H54 (cell line): ENCODE measurements around the gene BSG.

ENCODE experiments used
- DNase-seq: peaks from one replicate; pipeline ENCODE4 v3.0.0; 2011; ENCODE audit warnings: low spot score, mixed read lengths; ENCODE audit not compliant: insufficient read length
- FAIRE-seq: peaks from 3 replicates; lab custom pipeline; 2011; peaks lifted over from hg19 to GRCh38; lab: Jason Lieb, UNC
- POLR2A ChIP-seq: IDR thresholded peaks from 2 replicates; pipeline ENCODE4 v1.6.1; 2011; ENCODE audit warnings: low read depth, mild to moderate bottlenecking, low read length

Gene BSG

DNA sequence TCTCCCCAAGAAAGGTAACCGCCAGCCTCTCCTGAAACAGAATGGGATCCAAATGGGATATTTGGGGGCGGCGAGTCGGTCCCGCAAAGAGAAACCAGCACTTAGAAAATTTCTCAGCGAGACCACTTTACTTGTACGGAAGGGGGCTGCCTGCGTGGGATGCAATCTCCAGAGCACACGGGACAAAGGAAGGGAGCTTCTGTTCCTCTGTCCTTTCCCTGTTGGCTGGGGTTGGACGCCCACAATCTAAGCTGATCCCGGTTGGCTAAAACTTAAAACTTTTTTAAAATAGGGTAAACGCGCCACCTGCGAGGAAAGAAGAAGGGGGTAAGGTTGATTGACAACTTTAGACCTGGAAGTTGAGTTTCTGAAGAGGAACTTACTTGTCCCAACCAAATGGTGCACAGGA lies 826 bp upstream of the BSG start:
- DNase-seq (no peak), FAIRE-seq (no peak)
- TF ChIP-seq POLR2A = no peak

- DNase-seq (no peak), FAIRE-seq (no peak)
- TF ChIP-seq POLR2A = no peak
Measured at GRCh38 chr19:572743-573518, 535 bp downstream of the BSG start.

- no peak for FAIRE-seq
- TF ChIP-seq POLR2A = no peak
- no peak for DNase-seq
Measured at GRCh38 chr19:573519-573825, 1.1 kb downstream of the BSG start.

DNA sequence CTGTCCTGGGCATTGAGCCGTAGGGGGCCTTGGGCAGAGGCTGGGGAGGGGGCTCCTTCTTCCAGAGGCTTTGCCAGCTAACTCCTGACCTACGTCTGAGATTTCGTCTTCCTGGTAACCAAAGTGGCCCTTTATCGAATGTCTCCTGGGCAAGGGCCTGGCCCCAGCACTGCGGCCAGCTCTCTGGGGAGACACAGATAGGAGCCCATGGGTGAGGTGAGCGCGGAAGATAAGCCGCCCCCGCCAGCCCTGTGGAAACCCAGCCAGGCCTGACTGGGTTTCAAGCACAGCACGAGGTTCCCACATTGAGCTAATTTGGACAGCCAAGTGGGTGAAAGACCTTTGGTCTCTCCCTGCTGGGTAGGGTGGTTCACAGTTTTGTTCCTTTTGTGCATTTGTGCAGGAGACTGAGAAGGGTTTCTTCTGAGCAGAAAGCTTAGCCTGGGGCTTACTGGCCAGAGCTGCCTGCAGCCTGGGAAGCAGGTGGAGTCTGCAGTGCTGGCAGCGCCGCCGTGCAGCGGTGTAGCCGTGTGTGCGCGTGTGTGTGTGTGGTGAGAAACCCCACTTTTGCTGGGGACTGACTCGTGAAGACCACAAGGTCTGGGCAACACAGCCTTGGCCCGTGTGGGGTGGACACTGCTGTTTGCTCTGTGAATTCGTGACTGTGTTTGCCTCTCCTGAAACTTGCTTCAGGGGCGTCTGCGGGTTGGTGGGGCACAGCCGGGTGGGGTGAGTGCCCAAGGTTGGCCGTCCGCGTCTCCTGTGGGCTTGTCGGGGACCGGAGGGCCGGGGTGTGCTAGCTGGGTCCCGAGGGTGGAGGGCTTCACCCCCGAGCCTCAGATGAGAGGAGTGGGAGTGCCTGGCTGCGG lies 2.5 kb downstream of the BSG start:
- TF ChIP-seq POLR2A = no peak
- FAIRE-seq (no peak), DNase-seq (no peak)

- FAIRE-seq (peak; percentile 41), DNase-seq (peak; percentile 93)
- TF ChIP-seq POLR2A = no peak
Measured at GRCh38 chr19:575527-576506, 3.4 kb downstream of the BSG start.

DNA sequence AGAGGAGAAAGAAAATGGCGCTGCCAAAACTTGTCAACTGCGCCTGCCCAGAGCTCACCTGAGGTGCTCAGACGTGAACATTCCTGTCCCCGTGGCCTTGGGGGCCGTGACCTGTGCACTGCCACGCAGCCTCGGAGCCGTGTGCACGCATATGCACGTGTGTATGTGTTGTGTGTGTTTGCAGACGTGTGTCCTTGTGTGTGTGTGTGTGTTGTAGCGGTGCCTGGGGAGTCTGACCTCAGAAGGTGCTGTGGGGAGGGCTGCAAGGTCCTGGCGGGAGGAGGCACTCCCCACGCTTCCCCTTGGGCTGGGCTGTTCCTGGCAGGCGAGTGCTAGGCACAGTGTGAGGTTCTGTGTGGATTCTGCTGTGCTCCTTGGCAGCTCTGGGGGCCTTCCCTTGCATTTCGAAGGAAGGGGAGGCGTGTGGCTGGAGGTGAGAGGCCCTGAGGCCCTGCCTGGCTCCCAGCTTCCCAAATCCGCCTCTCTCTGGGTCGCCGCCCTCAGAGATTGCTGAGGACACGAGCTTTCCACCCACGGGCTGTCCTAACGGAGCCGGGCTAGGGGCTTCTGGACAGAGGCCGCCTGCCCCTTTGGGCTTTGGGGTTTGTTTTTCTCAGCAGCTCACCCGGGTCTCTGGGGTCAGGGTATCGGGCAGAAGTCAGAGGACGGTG lies 4.5 kb downstream of the BSG start:
- no peak for TF ChIP-seq POLR2A
- FAIRE-seq = no peak
- no peak for DNase-seq

DNA sequence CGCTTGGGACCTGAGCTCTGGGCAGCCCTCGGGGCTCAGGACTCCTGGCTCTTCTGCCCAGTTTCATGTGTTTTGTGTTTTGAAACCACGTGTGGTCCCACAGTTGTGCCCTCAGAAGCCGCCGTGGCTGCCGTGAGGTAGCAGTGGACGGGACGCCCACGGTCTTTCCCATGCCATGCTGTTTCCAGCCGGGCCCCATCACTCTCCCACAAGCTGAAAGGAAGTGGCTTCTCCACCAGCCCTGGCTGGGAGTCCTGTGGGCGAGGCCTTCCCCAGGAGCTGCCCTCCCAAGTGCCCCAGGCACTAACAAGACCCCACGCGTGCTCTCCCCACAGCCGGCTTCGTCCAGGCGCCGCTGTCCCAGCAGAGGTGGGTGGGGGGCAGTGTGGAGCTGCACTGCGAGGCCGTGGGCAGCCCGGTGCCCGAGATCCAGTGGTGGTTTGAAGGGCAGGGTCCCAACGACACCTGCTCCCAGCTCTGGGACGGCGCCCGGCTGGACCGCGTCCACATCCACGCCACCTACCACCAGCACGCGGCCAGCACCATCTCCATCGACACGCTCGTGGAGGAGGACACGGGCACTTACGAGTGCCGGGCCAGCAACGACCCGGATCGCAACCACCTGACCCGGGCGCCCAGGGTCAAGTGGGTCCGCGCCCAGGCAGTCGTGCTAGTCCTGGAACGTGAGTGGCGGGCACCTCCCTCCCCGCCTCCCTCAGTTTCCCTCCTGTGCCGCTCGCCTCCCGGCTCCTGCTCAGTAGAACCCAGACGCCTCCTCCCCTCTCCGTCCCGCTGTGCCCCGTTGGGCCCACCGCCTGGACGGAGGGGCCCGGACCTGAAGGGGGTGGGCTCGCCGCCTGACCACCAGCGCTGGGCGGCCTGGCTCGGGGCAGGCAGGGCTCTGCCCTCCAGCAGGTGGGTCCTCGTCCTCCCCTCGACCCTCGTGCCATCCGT lies 5.3 kb downstream of the BSG start:
- DNase-seq (no peak), FAIRE-seq (no peak)
- TF ChIP-seq POLR2A = no peak

DNA sequence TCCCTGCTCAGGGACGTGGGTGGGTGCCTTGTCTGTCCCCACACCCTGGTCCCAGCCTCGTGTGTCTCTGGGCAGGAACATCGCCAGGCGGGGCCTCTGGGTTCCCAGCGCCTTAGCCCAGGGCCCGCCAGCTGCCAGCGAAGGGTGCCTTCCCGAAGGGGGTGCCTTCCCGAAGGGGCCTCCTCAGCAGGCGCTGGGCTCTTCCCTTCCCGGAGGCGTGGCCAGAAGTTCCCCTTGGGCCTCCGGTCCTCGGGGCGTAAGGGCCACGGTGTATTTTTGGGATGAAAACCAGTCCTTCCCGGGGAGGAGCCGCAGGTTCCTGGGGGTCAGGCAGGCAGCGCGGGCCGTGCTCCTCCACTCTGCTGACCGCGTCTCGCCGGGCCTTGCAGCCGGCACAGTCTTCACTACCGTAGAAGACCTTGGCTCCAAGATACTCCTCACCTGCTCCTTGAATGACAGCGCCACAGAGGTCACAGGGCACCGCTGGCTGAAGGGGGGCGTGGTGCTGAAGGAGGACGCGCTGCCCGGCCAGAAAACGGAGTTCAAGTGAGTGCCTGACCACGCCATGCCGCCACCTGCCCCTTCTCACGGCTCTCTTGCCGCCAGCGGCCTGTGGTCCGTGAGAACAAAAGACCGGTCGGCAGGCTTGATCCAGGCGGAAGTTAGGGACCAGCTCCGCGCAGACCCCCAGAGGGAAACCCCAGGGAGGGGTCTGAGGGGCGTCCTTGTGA lies 6.9 kb downstream of the BSG start:
- no peak for TF ChIP-seq POLR2A
- DNase-seq (no peak), FAIRE-seq (no peak)

DNA sequence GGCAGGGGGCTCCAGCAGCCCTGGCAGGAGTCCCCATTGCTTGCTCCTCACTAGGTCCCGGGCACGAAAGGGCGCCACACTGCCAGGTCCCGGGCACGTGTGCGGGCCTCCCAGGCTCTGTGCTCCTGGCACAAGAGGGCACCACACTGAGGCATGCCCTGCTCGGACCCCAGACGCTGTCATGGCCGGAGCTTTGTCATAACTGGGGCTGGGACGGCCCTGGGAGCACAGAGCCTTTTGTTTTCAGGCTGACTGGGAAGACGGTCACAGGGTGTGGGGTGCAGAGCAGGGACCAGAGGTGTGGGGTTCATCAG lies 7.4 kb downstream of the BSG start:
- TF ChIP-seq POLR2A = no peak
- DNase-seq (no peak), FAIRE-seq (no peak)

DNA sequence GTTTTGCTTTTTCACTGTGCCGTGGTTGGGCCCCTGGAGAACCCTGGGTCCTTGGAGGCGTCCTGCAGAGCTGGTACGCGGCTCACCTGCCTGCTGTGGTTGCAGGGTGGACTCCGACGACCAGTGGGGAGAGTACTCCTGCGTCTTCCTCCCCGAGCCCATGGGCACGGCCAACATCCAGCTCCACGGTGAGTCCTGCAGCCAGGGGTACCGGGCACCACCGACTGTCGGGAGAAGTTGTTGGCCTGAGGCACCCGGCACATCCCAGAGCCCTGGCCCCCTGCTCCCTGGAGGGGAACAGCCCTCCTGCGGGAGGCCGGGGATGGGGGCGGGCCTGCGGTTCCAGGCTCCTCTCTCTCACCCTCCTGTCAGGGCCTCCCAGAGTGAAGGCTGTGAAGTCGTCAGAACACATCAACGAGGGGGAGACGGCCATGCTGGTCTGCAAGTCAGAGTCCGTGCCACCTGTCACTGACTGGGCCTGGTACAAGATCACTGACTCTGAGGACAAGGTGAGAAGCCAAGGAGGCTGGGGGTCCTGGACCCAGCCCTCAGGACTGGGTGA lies 8.0 kb downstream of the BSG start:
- TF ChIP-seq POLR2A = no peak
- FAIRE-seq (no peak), DNase-seq (no peak)

DNA sequence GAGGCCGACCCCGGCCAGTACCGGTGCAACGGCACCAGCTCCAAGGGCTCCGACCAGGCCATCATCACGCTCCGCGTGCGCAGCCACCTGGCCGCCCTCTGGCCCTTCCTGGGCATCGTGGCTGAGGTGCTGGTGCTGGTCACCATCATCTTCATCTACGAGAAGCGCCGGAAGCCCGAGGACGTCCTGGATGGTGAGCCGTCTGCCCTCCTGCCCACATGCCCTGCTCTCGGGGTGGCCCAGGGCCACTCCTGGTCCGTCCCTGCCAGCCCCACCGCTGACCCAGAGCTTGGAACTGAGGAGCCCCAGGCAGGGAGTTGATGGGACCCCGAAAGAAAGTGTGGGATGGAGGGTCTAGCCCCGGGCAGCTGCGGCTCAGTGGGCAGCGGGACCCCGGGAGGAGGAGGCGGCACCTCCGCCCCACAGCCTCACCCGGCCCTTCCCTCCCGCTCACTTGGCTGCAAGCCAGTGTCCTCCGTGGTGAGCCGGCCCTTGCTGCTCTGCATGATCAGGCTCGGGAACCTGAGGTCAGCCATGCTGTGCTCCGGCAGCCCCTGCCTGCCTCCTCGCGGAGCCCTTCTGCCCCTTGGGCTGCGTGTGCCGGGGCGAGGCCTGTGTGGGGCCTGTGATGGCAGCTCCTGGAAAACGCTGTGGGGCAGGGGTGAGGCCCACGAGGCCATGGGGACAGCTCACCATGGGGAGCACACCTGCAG lies 9.2 kb downstream of the BSG start:
- FAIRE-seq (no peak), DNase-seq (no peak)
- TF ChIP-seq POLR2A = no peak
